ENCODE results near the gene ABL1.

DNA sequence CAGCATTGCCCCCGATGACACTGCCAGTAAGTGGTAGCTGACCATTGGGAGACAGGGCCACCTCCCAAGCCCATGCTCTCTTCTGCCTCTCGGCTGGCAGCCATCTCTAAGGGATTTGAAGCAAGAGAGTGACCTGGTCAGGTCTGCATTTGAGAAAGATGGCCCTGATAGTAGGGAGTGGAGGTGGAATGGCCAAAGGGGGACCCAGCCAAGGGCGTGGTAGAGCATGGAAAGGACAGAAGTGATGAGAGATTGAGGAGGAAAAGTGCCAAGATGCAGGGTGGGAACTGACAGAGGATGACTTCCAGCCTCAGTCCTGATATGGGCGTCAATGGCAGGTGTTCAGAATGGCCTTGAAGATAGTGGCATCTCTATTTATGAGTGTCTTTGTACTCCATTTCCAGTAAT lies 9.0 kb downstream of the ABL1 start:
- TF ChIP-seq, protein P1, sequence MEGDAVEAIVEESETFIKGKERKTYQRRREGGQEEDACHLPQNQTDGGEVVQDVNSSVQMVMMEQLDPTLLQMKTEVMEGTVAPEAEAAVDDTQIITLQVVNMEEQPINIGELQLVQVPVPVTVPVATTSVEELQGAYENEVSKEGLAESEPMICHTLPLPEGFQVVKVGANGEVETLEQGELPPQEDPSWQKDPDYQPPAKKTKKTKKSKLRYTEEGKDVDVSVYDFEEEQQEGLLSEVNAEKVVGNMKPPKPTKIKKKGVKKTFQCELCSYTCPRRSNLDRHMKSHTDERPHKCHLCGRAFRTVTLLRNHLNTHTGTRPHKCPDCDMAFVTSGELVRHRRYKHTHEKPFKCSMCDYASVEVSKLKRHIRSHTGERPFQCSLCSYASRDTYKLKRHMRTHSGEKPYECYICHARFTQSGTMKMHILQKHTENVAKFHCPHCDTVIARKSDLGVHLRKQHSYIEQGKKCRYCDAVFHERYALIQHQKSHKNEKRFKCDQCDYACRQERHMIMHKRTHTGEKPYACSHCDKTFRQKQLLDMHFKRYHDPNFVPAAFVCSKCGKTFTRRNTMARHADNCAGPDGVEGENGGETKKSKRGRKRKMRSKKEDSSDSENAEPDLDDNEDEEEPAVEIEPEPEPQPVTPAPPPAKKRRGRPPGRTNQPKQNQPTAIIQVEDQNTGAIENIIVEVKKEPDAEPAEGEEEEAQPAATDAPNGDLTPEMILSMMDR (conservative IDR thresholded peaks at IDR 0.05; ENCODE audit: low read depth, low read length), result no peak
- TF ChIP-seq EZH2 (IDR thresholded peaks at IDR 0.05; ENCODE audit: borderline replicate concordance, low read depth, low read length, poor library complexity, severe bottlenecking), result no peak

Data from A673 (cell line).